Keratinocyte (primary cell): ENCODE data around the gene BAZ2B. TPM values are rescaled to one million over a fixed set of nuclear protein-coding genes. Genes with fewer than 3 reads are reported as not detected.

Experiments used
- DNase-seq: peaks from one replicate; pipeline ENCODE4 v3.0.0-alpha.2; 2011; ENCODE audit warnings: low read depth, missing footprints, low spot score
- FAIRE-seq: peaks from 2 replicates; lab custom pipeline; 2011; peaks lifted over from hg19 to GRCh38; lab: Jason Lieb, UNC
- H2AFZ ChIP-seq: 2 replicates; pipeline ENCODE4 v1.6.0; 2012; ENCODE audit warnings: low read length, control low read depth, inconsistent platforms; ENCODE audit not compliant: control insufficient read depth
- H3K27ac ChIP-seq: 2 replicates; pipeline ENCODE4 v1.5.1; 2011; ENCODE audit warnings: low read length; ENCODE audit not compliant: control insufficient read depth, insufficient read depth
- H3K27me3 ChIP-seq: 3 replicates; pipeline ENCODE4 v1.6.0; 2011; ENCODE audit warnings: low read length; ENCODE audit not compliant: control insufficient read depth, insufficient read depth; ENCODE audit errors: extremely low read depth
- H3K36me3 ChIP-seq, 2 experiments: 2 replicates in 1 of 2; 3 replicates in 1 of 2; pipeline ENCODE4 v1.5.1; 2011; ENCODE audit warnings: low read length in 2 of 2, mild to moderate bottlenecking in 1 of 2; ENCODE audit not compliant: control insufficient read depth in 2 of 2, insufficient read depth in 2 of 2; ENCODE audit errors: extremely low read depth in 1 of 2
- H3K4me1 ChIP-seq: 3 replicates; pipeline ENCODE4 v1.5.1; 2011; ENCODE audit warnings: low read length; ENCODE audit not compliant: control insufficient read depth, insufficient read depth; ENCODE audit errors: extremely low read depth
- H3K4me2 ChIP-seq: 3 replicates; pipeline ENCODE4 v1.6.0; 2011; ENCODE audit warnings: low read depth, low read length; ENCODE audit not compliant: control insufficient read depth, insufficient read depth; ENCODE audit errors: extremely low read depth
- H3K4me3 ChIP-seq, 3 experiments: fragments of 200-600 bp in 1 of 3; sonication (generic) in 1 of 3; 2 replicates in 2 of 3; 3 replicates in 1 of 3; pipeline ENCODE4 v1.5.1; 2011 to 2016; ENCODE audit warnings: low read length in 3 of 3, mild to moderate bottlenecking in 3 of 3, control low read depth in 2 of 3, inconsistent platforms in 1 of 3, low read depth in 1 of 3, mixed read lengths in 1 of 3, mixed run types in 1 of 3, moderate library complexity in 1 of 3; ENCODE audit not compliant: control insufficient read depth in 2 of 3, insufficient read depth in 2 of 3; ENCODE audit errors: extremely low read depth in 1 of 3
- H3K79me2 ChIP-seq: 2 replicates; pipeline ENCODE4 v1.6.0; 2012; ENCODE audit warnings: low read length; ENCODE audit not compliant: control insufficient read depth, insufficient read depth
- H3K9ac ChIP-seq: 3 replicates; pipeline ENCODE4 v1.6.0; 2011; ENCODE audit warnings: low read length; ENCODE audit not compliant: control insufficient read depth, insufficient read depth; ENCODE audit errors: extremely low read depth
- H3K9me1 ChIP-seq: 3 replicates; pipeline ENCODE4 v1.6.0; 2011; ENCODE audit warnings: low read length; ENCODE audit not compliant: control insufficient read depth, insufficient read depth; ENCODE audit errors: extremely low read depth
- H3K9me3 ChIP-seq: 2 replicates; pipeline ENCODE4 v1.5.1; 2012; ENCODE audit warnings: low read depth, low read length; ENCODE audit not compliant: control insufficient read depth
- H4K20me1 ChIP-seq: 3 replicates; pipeline ENCODE4 v1.6.0; 2011; ENCODE audit warnings: low read length; ENCODE audit not compliant: control insufficient read depth, insufficient read depth; ENCODE audit errors: extremely low read depth
- EZH2 ChIP-seq: IDR thresholded peaks from one replicate; pipeline ENCODE4 v1.6.1; 2012; ENCODE audit warnings: inconsistent platforms, mild to moderate bottlenecking, low read length, moderate library complexity
- dilution Hi-C: fragments of 300-500 bp; cut with MboI; formaldehyde crosslinking; loops from one replicate; pipeline ENCODE4 v1.7.0; 2020; ENCODE audit warnings: low sequenced_read_pairs; ENCODE audit not compliant: extremely low pct_ligation_motif_present
- polyA plus RNA-seq, 5 experiments: library from polyadenylated mRNA; depleted of rRNA in 3 of 5; stranded (reverse) in 3 of 5; stranded (forward) in 1 of 5; unstranded in 1 of 5; fragments of >200 nt; gene quantifications; 1 replicate in 1 of 5; 2 replicates in 3 of 5; 3 replicates in 1 of 5; pipeline versions ENCODE4 v1.2.1 to v1.2.3, GENCODE V29; 2011 to 2012; ENCODE audit warnings: missing spikeins in 2 of 5, low read depth in 1 of 5, low replicate concordance in 1 of 5
- TF ChIP-seq, protein P1 (sequence below), 3 experiments: IDR thresholded peaks in 1 of 3; conservative IDR thresholded peaks in 1 of 3; optimal IDR thresholded peaks in 1 of 3; 2 replicates in 2 of 3; 3 replicates in 1 of 3; pipeline versions ENCODE3 to v1.5.1; 2011; ENCODE audit warnings: low read length in 3 of 3, mild to moderate bottlenecking in 3 of 3, moderate library complexity in 2 of 3, control low read depth in 1 of 3, inconsistent platforms in 1 of 3; ENCODE audit not compliant: insufficient read depth in 2 of 3; ENCODE audit errors: extremely low read depth in 1 of 3

BAZ2B gene
- polyA plus RNA-seq, 1 donor (not counting 4 experiments of a cell fraction or from before 2014, with no cell fraction given) = 27.0 TPM

DNA sequence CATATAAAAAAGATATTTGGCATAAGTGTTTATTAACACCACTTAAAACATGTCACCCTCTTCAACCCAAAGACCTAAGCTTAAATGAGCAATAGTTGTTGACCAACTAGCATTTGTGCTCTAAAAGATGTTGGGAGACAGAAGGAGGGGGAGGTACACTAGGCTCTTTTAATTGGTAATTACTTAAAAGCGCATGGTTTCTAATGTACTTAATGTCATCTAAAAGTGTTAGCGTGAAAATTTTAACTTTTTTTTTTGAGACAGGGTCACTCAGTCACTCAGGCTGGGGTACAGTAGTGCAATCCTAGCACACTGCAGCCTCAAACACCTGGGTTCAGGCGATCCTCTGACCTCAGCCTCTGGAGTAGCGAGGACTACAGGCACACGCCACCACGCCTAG lies 335.3 kb downstream of the BAZ2B start:
- H3K4me2 ChIP-seq = no peak overlapping the region
- H3K9ac ChIP-seq = no peak overlapping the region
- no peak overlapping the region for H3K4me3 ChIP-seq
- dilution Hi-C loops = no loop called here
- no peaks in the 10 kb centered on the region for H3K27me3 ChIP-seq
- H3K9me1 ChIP-seq = no peaks in the 10 kb centered on the region
- no peak overlapping the region for H2AFZ ChIP-seq
- DNase-seq (no peak), FAIRE-seq (no peak)
- peaks cover 0 to 2% of the 10 kb centered on the region in 2 experiments for H3K36me3 ChIP-seq
- no peaks in the 10 kb centered on the region for H3K9me3 ChIP-seq
- no peaks in the 10 kb centered on the region for H4K20me1 ChIP-seq
- TF ChIP-seq, protein P1, sequence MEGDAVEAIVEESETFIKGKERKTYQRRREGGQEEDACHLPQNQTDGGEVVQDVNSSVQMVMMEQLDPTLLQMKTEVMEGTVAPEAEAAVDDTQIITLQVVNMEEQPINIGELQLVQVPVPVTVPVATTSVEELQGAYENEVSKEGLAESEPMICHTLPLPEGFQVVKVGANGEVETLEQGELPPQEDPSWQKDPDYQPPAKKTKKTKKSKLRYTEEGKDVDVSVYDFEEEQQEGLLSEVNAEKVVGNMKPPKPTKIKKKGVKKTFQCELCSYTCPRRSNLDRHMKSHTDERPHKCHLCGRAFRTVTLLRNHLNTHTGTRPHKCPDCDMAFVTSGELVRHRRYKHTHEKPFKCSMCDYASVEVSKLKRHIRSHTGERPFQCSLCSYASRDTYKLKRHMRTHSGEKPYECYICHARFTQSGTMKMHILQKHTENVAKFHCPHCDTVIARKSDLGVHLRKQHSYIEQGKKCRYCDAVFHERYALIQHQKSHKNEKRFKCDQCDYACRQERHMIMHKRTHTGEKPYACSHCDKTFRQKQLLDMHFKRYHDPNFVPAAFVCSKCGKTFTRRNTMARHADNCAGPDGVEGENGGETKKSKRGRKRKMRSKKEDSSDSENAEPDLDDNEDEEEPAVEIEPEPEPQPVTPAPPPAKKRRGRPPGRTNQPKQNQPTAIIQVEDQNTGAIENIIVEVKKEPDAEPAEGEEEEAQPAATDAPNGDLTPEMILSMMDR (optimal IDR thresholded peaks at IDR 0.05 in 1 of 3, IDR thresholded peaks at IDR 0.05 in 1 of 3, conservative IDR thresholded peaks at IDR 0.05 in 1 of 3; ENCODE audit: extremely low read depth in 1 of 3, insufficient read depth in 2 of 3, low read length in 3 of 3) = no peak
- no peak for TF ChIP-seq EZH2
- peaks cover 3% of the 10 kb centered on the region for H3K4me1 ChIP-seq
- no peaks in the 10 kb centered on the region for H3K79me2 ChIP-seq
- H3K27ac ChIP-seq = no peak overlapping the region

DNA sequence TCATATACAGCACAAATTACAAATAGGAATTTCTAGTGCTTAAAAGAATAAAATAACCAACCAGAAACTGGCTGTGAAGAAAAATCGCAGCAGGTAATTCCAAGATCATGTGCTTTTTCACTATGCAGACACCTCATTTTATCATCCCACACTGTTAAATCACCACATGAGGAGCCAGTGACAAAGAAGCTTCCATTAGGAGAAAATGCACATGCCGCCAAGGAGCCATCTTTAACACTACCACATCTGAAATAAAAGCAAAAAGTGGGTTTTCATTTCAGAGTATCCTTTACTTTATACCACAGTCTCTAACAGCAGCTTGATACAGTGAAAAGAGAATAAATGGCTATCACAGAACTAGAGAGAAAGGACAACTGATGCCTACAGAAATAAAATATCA lies 336.6 kb downstream of the BAZ2B start:
- FAIRE-seq = no peak
- no peak overlapping the region for H2AFZ ChIP-seq
- dilution Hi-C loops = no loop called here

More for the DNA sequence above, 336.6 kb downstream of the BAZ2B start:
- H3K79me2 ChIP-seq = no peaks in the 10 kb centered on the region
- no peaks in the 10 kb centered on the region for H3K9me3 ChIP-seq
- no peak overlapping the region for H3K4me2 ChIP-seq
- H3K4me1 ChIP-seq = no peaks in the 10 kb centered on the region
- TF ChIP-seq EZH2 = no peak
- TF ChIP-seq, protein P1 (optimal IDR thresholded peaks at IDR 0.05 in 1 of 3, IDR thresholded peaks at IDR 0.05 in 1 of 3, conservative IDR thresholded peaks at IDR 0.05 in 1 of 3; ENCODE audit: extremely low read depth in 1 of 3, insufficient read depth in 2 of 3, low read length in 3 of 3) = no peak
- H4K20me1 ChIP-seq = no peaks in the 10 kb centered on the region
- no peak for DNase-seq
- H3K9ac ChIP-seq = no peak overlapping the region
- H3K27ac ChIP-seq = no peak overlapping the region
- H3K27me3 ChIP-seq = no peaks in the 10 kb centered on the region
- peaks cover 0 to 2% of the 10 kb centered on the region in 2 experiments for H3K36me3 ChIP-seq
- H3K4me3 ChIP-seq = no peak overlapping the region
- H3K9me1 ChIP-seq = no peaks in the 10 kb centered on the region
